A549 (cell line): ENCODE data around the gene ZNF791.

Experiments used
- CEBPB ChIP-seq, 2 experiments: fragments of >200 bp in 1 of 2; sonication (Bioruptor Twin) in 1 of 2; formaldehyde crosslinking in 1 of 2; IDR thresholded peaks; 2 replicates each; pipeline ENCODE4 v1.6.1; 2012 to 2016
- GATA3 ChIP-seq: IDR thresholded peaks from 2 replicates; pipeline ENCODE4 v1.6.1; 2012; ENCODE audit warnings: borderline replicate concordance
- TF ChIP-seq, protein P1 (sequence below): fragments of >200 bp; sonication (Bioruptor Twin); formaldehyde crosslinking; IDR thresholded peaks from 3 replicates; pipeline ENCODE4 v1.5.1; 2016

GRCh38 chr19:12670159-12670928 is 59.6 kb downstream of the ZNF791 start:
- TF ChIP-seq, protein P1, sequence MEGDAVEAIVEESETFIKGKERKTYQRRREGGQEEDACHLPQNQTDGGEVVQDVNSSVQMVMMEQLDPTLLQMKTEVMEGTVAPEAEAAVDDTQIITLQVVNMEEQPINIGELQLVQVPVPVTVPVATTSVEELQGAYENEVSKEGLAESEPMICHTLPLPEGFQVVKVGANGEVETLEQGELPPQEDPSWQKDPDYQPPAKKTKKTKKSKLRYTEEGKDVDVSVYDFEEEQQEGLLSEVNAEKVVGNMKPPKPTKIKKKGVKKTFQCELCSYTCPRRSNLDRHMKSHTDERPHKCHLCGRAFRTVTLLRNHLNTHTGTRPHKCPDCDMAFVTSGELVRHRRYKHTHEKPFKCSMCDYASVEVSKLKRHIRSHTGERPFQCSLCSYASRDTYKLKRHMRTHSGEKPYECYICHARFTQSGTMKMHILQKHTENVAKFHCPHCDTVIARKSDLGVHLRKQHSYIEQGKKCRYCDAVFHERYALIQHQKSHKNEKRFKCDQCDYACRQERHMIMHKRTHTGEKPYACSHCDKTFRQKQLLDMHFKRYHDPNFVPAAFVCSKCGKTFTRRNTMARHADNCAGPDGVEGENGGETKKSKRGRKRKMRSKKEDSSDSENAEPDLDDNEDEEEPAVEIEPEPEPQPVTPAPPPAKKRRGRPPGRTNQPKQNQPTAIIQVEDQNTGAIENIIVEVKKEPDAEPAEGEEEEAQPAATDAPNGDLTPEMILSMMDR: no peak
- TF ChIP-seq CEBPB (IDR thresholded peaks at IDR 0.05) (no peak), GATA3 (no peak)
